Spleen (tissue), 7 donors: ENCODE results near the gene VTI1A.

Experiments used
- CTCF ChIP-seq, 11 experiments: fragments of 200-600 bp in 7 of 11; fragments of 450-650 bp in 4 of 11; sonication (generic) in 4 of 11; IDR thresholded peaks in 8 of 11; conservative IDR thresholded peaks in 3 of 11; 1 replicate in 7 of 11; 2 replicates in 4 of 11; pipeline versions ENCODE4 v1.4.0 to v1.8.0; 2016 to 2021; ENCODE audit warnings: antibody characterized with exemption in 11 of 11, inconsistent platforms in 4 of 11, mild to moderate bottlenecking in 1 of 11
- POLR2A ChIP-seq, 3 donors: fragments of 450-650 bp; IDR thresholded peaks; one replicate each; pipeline ENCODE4 v1.5.1; 2017; ENCODE audit warnings: antibody characterized with exemption in 3 of 3, mild to moderate bottlenecking in 1 of 3
- POLR2AphosphoS5 ChIP-seq, 3 donors: sonication (generic); formaldehyde crosslinking; IDR thresholded peaks; one replicate each; pipeline ENCODE4 v1.5.1; 2017; ENCODE audit warnings: antibody characterized with exemption in 3 of 3
- donor health status: DM: no; HTN: no; CAD: no; lungs with moderate emphysema.
- donor health status: DM: no; HTN: no; CAD: no.
- donor health status: DM: no; HTN: no; CAD: no.

GRCh38 chr10:112679392-112679791 is 232.4 kb downstream of the VTI1A start:
- TF ChIP-seq CTCF (IDR thresholded peaks at IDR 0.05 in 8 of 11, conservative IDR thresholded peaks at IDR 0.05 in 3 of 11) (no peak), POLR2AphosphoS5 (IDR thresholded peaks at IDR 0.05) (no peak), POLR2A (IDR thresholded peaks at IDR 0.05) (no peak)
